Measurements from ENCODE around the gene PDLIM7.

PDLIM7 gene

DNA sequence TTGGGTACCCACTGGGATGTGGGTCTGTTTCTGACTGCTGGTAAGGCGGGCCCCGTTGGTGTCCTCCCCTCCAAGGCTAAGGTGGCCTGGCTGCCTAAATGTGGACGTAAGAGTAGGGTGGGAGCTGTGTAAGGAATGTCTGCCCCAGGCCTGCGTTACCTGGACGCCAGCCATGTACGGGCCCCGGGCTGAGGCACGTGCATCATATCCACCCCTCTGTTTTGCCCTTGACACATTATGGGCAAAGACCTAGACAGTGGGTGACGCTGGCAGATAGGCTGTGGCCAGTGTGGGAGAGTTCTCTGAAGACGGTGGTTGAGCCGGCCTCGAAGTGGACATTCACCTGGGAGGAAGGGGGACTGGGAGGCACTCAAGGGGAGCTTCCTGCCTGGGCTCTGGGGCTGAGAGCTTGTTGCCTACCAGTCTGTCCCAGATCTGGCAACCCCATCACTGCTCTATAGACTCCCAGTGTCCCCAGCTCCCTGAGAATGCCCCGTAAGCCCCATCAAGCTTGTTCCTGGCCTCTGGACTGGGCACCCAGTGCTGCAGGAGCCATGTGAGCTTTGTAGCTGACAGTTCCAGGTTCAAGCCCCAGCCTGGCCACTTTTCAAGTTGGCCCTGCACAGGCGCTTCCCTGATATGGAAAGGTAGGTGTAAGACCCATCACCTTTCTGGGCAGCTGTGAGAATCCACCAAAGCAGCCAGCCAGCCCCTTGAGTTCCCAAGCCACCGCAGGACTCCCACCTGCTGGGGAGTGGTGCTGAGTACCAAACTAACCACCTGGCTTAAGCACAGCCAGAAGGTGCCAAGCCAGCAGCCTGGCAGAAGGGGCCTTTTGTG is 54.0 kb downstream of the PDLIM7 start:
- DNase-seq (ENCODE audit: low spot score) = no peak

- DNase-seq (ENCODE audit: low spot score) = no peak
These were observed 55.2 kb downstream of the PDLIM7 start for GRCh38 chr5:177442066-177442826.

DNA sequence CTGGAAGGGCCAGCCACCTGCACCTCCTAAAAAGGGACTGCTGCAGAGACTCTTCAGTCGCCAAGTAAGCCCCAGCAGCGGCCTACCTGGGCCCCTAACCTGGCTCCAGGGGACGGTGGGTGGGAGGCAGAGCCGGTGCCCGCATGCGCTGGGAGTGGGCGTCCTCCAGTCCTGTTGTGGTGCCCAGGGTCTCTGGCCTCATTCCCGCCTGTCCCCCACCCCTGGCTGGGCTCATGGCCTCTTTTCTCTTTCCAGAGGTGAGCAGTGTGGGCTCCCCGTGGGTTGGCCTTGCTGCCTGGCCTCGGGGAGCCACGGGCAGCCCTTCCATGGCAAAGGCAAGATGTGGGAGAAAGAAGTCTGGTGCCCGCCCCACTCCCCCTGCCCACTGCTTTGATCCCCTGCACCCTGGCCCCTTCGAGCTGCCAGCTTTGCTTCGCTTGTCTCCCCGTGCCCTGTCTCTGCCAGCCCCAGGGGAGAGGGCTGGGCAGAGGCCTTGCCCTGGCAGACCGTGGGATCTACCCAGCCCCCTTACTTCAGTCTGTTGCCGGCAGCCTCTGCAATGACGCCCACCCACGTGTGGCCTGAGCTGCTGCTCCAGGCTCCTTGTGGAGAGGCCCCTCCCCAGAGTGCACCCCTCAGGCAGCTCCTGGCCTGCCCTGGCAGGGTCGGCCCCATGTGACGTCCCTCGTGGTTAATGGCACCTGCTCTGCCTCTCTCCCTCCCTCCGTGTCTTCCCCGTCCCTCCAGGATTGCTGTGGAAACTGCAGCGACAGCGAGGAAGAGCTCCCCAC is 56.2 kb downstream of the PDLIM7 start:
- no peak for DNase-seq (ENCODE audit: low spot score)

DNA sequence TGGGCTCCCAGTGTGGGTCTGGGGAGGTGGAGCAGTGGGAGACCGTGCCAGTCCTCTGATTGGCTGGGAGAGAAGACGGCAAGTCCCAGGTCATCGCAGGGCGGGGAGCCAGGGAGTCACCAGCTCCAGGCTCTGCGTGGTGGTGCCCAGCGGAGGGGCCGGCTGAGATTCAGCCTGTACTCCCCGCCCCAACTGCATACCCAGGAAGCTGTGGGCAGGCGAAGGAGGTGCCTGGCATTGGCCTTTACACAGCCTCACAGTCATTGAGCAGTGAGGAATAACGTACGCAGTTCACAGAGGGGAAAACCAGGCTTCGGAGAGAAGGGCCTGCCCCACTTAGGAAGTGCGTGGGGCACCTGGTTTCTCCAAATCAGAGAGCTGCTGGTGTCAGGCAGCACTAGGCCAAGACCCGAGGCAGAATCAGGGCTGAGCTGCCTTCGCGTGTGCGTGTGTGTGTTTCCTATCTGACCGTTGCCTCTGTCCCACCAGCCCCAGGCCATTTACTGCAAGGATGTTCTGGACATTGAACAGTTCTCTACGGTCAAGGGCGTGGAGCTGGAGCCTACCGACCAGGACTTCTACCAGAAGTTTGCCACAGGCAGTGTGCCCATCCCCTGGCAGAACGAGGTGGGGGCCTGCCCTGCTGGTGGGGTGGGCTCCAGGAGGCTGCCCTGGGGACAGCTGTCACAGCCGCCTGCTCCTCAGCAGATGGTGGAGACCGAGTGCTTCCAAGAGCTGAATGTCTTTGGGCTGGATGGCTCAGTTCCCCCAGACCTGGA is 57.0 kb downstream of the PDLIM7 start:
- DNase-seq (ENCODE audit: low spot score) = no peak

DNA sequence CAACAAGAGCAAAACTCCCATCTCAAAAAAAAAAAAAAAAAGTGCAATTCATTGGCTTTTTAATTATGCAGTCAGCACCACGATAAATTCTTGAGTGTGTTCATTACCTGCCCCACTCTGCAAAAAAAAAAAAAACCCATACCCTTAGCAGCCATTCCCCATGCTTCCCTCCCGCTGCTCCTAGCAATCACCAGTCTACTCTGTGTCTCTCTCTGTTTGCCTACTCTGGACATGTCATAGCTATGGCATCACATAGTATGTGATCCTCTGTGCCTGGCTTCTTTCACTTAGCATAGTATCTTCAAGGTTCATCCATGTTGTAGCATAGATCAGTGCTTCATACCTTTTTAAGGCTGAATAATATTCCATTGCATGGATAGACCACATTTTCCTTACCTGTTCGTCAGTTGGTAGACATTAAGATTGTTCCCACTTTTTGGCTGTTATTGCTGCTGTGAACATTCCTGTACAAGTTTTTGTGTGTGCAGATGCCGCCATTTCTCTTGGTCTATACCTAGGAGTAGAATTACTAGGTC is 57.8 kb downstream of the PDLIM7 start:
- no peak for DNase-seq (ENCODE audit: low spot score)

DNA sequence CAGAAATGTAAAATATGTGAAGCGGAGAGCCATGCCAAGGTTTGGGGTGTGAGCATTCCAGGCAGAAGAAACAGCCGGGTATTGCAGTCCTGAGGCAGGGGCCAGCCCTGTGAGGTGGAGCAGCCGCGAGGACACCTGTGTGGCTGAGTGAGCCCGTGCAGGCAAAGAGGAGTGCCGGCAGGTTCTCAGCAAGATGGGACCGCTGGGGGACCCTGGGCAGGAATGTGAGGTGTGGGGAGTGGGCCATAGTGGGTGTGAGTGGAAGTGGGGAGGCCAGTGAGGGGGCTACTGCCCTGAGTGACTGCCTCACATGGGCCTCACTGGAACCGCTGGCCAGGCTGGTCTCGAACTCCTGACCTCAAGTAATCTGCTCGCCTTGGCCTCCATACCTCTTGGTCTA is 58.9 kb downstream of the PDLIM7 start:
- no peak for DNase-seq (ENCODE audit: low spot score)

DNA sequence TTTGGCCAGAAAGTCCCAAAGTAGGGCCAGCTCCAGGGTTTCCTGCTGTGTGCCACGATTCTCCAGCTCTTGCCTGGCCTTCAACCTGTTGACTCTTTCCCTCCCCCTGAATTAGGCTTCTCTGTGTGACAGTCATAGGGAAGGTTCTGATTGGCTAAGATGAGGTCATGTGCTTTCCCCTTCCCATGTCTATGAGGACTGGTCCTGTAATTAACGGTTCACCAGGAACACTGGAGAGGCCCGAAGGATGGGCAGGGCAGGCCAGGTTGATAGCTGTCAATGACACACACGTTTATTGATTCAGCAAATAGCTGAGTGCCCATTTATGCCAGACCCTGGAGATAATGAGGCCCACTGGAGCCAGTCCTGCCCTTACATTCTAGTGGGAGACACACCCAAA is 59.8 kb downstream of the PDLIM7 start:
- no peak for DNase-seq (ENCODE audit: low spot score)

DNA sequence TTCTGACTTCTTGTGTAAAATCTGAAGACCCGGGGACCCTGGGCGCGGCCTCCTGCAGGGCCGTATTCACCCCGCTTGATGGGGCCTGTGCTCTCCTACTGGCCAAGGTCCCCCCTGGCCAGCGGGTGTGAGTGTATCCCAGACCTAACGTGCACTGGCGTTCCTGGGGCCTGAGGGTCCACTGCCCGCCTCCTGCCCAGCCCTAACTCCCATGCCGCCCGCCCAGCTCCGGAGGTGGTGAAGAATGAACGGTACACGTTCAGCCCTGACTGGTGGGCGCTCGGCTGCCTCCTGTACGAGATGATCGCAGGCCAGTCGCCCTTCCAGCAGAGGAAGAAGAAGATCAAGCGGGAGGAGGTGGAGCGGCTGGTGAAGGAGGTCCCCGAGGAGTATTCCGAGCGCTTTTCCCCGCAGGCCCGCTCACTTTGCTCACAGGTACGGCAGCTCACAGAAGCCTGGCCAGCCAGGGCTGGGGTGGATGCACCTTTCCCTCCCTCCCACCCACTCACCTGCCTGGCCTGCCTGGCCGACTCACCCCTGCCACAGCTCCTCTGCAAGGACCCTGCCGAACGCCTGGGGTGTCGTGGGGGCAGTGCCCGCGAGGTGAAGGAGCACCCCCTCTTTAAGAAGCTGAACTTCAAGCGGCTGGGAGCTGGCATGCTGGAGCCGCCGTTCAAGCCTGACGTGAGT is 61.4 kb downstream of the PDLIM7 start:
- no peak for DNase-seq (ENCODE audit: low spot score)

DNA sequence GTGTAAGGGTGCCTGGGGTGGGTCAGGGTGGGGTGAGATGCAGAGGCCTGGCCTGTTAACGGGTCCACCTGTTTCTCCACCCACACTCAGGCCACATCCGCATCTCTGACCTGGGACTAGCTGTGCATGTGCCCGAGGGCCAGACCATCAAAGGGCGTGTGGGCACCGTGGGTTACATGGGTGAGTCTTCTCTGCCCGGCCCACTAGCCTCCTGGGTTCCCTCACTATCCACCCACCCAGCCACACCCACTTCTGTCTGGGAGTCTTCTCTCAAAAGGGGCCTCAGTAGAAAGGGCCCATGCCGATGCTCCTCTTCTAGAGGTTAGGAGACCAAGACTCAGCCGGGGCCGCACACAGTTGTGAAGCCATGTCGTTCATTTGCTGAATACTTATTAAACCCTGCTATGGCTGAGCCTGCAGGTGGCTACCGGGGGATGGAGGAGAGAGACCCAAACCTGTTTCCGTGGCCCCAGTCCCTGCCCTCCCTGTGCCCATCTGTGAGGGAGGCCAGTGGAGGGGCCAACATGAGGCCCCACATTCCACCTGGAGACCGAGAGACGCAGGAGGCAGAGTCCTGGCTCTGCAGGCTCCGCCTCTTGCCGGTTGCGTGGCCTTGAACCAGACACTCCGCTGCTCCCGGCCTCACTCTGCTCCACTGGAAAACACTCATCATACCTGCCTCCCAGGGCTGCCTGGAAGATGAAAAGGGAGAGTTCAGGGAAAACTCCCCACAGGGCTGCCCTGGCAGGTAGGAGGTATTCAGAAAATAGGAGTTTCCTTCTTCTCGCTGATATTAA is 62.3 kb downstream of the PDLIM7 start:
- no peak for DNase-seq (ENCODE audit: low spot score)

DNA sequence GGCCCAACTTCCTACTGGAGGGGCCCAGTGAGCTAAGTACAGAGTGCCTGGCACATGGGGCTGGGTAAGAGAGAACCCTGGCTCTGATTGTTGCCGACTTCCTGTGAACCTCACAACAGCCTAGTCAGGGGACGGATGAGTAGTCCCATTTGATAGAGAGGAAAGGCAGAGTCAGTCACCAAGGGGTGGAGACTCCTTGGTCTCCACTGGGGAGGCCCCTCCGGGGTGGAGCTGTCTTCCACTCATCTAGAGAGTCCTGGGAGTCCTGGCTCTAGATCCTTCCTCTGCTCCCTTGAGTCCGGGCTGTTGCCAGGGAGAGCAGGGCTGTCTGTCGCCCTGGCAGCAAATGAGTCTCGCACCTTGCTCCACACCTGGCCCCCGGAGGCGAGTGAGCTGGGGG is 63.0 kb downstream of the PDLIM7 start:
- DNase-seq (ENCODE audit: low spot score) = no peak

DNA sequence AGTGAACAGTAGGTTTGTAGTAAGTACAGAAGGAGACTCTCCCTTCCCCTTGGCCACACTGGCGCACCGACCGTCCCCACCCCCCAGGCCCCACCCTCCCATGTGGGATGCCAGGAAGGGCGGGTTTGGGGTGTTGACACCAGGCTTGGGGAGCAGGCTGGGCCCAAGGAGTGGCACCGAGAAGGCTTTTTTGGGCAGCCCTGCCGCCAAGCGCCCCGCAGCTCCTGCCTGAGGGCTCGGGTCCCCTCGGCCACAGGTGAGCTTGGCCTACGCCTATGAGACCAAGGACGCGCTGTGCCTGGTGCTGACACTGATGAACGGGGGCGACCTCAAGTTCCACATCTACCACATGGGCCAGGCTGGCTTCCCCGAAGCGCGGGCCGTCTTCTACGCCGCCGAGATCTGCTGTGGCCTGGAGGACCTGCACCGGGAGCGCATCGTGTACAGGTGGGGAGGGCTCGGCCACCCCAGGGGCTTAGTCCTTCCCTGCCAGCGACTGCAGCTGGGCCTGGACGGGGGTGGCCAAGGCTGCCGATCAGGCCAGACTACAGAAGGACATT is 63.7 kb downstream of the PDLIM7 start:
- DNase-seq (ENCODE audit: low spot score) = no peak
